Neural progenitor cell (in vitro differentiated cells): ENCODE measurements around the gene TRIM44. TPM values are rescaled to one million over a fixed set of nuclear protein-coding genes. Genes with fewer than 3 reads are reported as not detected.

Source experiments
- DNase-seq: peaks from one replicate; pipeline ENCODE4 v3.0.0-alpha.2; 2016; ENCODE audit warnings: low spot score
- H2AFZ ChIP-seq: fragments of 200-600 bp; sonication (generic); replicated peaks from 2 replicates; pipeline ENCODE4 v1.6.1; 2016; ENCODE audit warnings: antibody characterized with exemption
- H3F3A ChIP-seq: fragments of 200-600 bp; sonication (generic); 2 replicates; pipeline ENCODE4 v1.6.1; 2016; ENCODE audit warnings: antibody characterized with exemption, low read depth
- H3K27ac ChIP-seq: fragments of 200-600 bp; sonication (generic); 2 replicates; pipeline ENCODE4 v1.5.1; 2016; ENCODE audit warnings: mild to moderate bottlenecking
- H3K27me3 ChIP-seq: fragments of 200-600 bp; sonication (generic); 2 replicates; pipeline ENCODE4 v1.6.1; 2016; ENCODE audit warnings: mild to moderate bottlenecking, moderate library complexity
- H3K36me3 ChIP-seq: fragments of 200-600 bp; sonication (generic); 2 replicates; pipeline ENCODE4 v1.5.1; 2016
- H3K4me1 ChIP-seq: fragments of 200-600 bp; sonication (generic); 2 replicates; pipeline ENCODE4 v1.6.1; 2016; ENCODE audit warnings: mixed run types
- H3K4me2 ChIP-seq: fragments of 200-600 bp; sonication (generic); 2 replicates; pipeline ENCODE4 v1.6.1; 2016
- H3K4me3 ChIP-seq: fragments of 200-600 bp; sonication (generic); 2 replicates; pipeline ENCODE4 v1.5.1; 2016
- H3K79me2 ChIP-seq: fragments of 200-600 bp; sonication (generic); 2 replicates; pipeline ENCODE4 v1.6.1; 2016; ENCODE audit warnings: low read depth
- H3K9ac ChIP-seq: fragments of 200-600 bp; sonication (generic); 2 replicates; pipeline ENCODE4 v1.6.1; 2016
- H3K9me3 ChIP-seq: fragments of 200-600 bp; sonication (generic); 2 replicates; pipeline ENCODE4 v1.5.1; 2016; ENCODE audit warnings: low read depth
- H4K20me1 ChIP-seq: fragments of 200-600 bp; sonication (generic); 2 replicates; pipeline ENCODE4 v1.6.1; 2016; ENCODE audit warnings: low read depth
- H3K27ac Mint-ChIP-seq: 3 replicates; pipeline ENCODE4 v1.8.0; 2021; ENCODE audit warnings: mixed read lengths
- H3K27me3 Mint-ChIP-seq: 2 replicates; pipeline ENCODE4 v1.8.0; 2022; ENCODE audit warnings: low read depth, mild to moderate bottlenecking, inconsistent platforms, moderate library complexity, mixed read lengths; ENCODE audit not compliant: insufficient read depth
- H3K36me3 Mint-ChIP-seq: 3 replicates; pipeline ENCODE4 v1.8.0; 2021; ENCODE audit warnings: mixed read lengths
- H3K4me1 Mint-ChIP-seq: 3 replicates; pipeline ENCODE4 v1.8.0; 2021; ENCODE audit warnings: mixed read lengths
- H3K4me3 Mint-ChIP-seq: 3 replicates; pipeline ENCODE4 v1.8.0; 2021; ENCODE audit warnings: mild to moderate bottlenecking, moderate library complexity, mixed read lengths
- H3K9me3 Mint-ChIP-seq: 3 replicates; pipeline ENCODE4 v1.8.0; 2020; ENCODE audit warnings: mixed read lengths
- CTCF ChIP-seq: fragments of 200-600 bp; sonication (generic); IDR thresholded peaks from 2 replicates; pipeline ENCODE4 v1.5.1; 2017; ENCODE audit warnings: antibody characterized with exemption, mild to moderate bottlenecking
- EZH2 ChIP-seq: fragments of 200-600 bp; sonication (generic); IDR thresholded peaks from 2 replicates; pipeline ENCODE4 v1.6.1; 2017; ENCODE audit warnings: antibody characterized with exemption, mild to moderate bottlenecking, moderate library complexity
- EZH2phosphoT487 ChIP-seq: fragments of 200-600 bp; sonication (generic); IDR thresholded peaks from 2 replicates; pipeline ENCODE4 v1.6.1; 2017; ENCODE audit warnings: antibody characterized with exemption
- total RNA-seq: library from RNA; depleted of rRNA; stranded (reverse); fragments of >200 nt; gene quantifications from 2 replicates; pipeline ENCODE4 v1.2.3, GENCODE V29; 2015; ENCODE audit warnings: low replicate concordance

Gene TRIM44
- total RNA-seq, 1 donor from 2014 or later = 44.1 TPM

GRCh38 chr11:35617316-35617686 lies 45.3 kb upstream of the TRIM44 start:
- Histone ChIP-seq H3K27me3 (no peaks in the 10 kb centered on the region), H3K9me3 (no peaks in the 10 kb centered on the region), H3K79me2 (peaks cover 41% of the 10 kb centered on the region), H3F3A (peaks cover 63% of the 10 kb centered on the region), H2AFZ (no peak overlapping the region), H3K4me2 (peak overlapping the region; percentile 90), H3K9ac (no peak overlapping the region), H3K27ac (peak overlapping the region; percentile 92), H3K36me3 (no peaks in the 10 kb centered on the region), H3K4me1 (peaks cover 47% of the 10 kb centered on the region), H4K20me1 (peaks cover 36% of the 10 kb centered on the region), H3K4me3 (peak overlapping the region; percentile 73)
- no peaks in the 10 kb centered on the region for H3K9me3 Mint-ChIP-seq
- TF ChIP-seq EZH2phosphoT487 = no peak
- TF ChIP-seq CTCF = no peak
- no peak for TF ChIP-seq EZH2
- H3K27me3 Mint-ChIP-seq = peaks cover 12% of the 10 kb centered on the region
- peak overlapping the region; percentile 97 for H3K27ac Mint-ChIP-seq
- H3K36me3 Mint-ChIP-seq = peaks cover 12% of the 10 kb centered on the region
- peaks cover 51% of the 10 kb centered on the region for H3K4me1 Mint-ChIP-seq
- peak overlapping the region; percentile 91 for H3K4me3 Mint-ChIP-seq
- DNase-seq = no peak

- Histone ChIP-seq H3K4me2 (peak within 1 kb of the TSS; percentile 90), H3K36me3 (no peaks in the 10 kb centered on the region), H3K4me1 (peaks cover 52% of the 10 kb centered on the region), H3K4me3 (peak within 1 kb of the TSS; percentile 73), H2AFZ (peak within 1 kb of the TSS; percentile 78), H4K20me1 (peaks cover 42% of the 10 kb centered on the region), H3K27me3 (no peaks in the 10 kb centered on the region), H3F3A (peaks cover 69% of the 10 kb centered on the region), H3K9me3 (no peaks in the 10 kb centered on the region), H3K27ac (peak within 1 kb of the TSS; percentile 92), H3K79me2 (peaks cover 47% of the 10 kb centered on the region), H3K9ac (peak within 1 kb of the TSS; percentile 64)
- Mint-ChIP-seq H3K4me1 (peaks cover 56% of the 10 kb centered on the region), H3K27ac (peak within 1 kb of the TSS; percentile 97), H3K4me3 (peak within 1 kb of the TSS; percentile 93), H3K36me3 (peaks cover 14% of the 10 kb centered on the region), H3K9me3 (no peaks in the 10 kb centered on the region), H3K27me3 (peaks cover 12% of the 10 kb centered on the region)
- DNase-seq = peak; percentile 96
- no peak for TF ChIP-seq EZH2phosphoT487
- TF ChIP-seq CTCF = no peak
Measured at GRCh38 chr11:35617687-35618496, 44.7 kb upstream of the TRIM44 start, which contains the start of gene FJX1. Gene FJX1, plus strand, starts transcription at chr11:35618460. Its CDS starts 177 bp downstream, at chr11:35618637.

- Mint-ChIP-seq H3K27ac (no peak overlapping the region), H3K27me3 (peaks cover 12% of the 10 kb centered on the region), H3K9me3 (no peaks in the 10 kb centered on the region), H3K4me1 (peaks cover 57% of the 10 kb centered on the region), H3K36me3 (peaks cover 15% of the 10 kb centered on the region), H3K4me3 (peak overlapping the region; percentile 93)
- no peak overlapping the region for H2AFZ ChIP-seq
- H3K4me1 ChIP-seq = peaks cover 52% of the 10 kb centered on the region
- peak overlapping the region; percentile 64 for H3K9ac ChIP-seq
- no peaks in the 10 kb centered on the region for H3K36me3 ChIP-seq
- no peaks in the 10 kb centered on the region for H3K9me3 ChIP-seq
- peaks cover 76% of the 10 kb centered on the region for H3F3A ChIP-seq
- H4K20me1 ChIP-seq = peaks cover 49% of the 10 kb centered on the region
- H3K79me2 ChIP-seq = peaks cover 47% of the 10 kb centered on the region
- peak overlapping the region; percentile 90 for H3K4me2 ChIP-seq
- TF ChIP-seq CTCF = peak; percentile 16
- TF ChIP-seq EZH2 = no peak
- TF ChIP-seq EZH2phosphoT487 = no peak
- DNase-seq = peak; percentile 72
- H3K4me3 ChIP-seq = peak overlapping the region; percentile 73
- peak overlapping the region; percentile 92 for H3K27ac ChIP-seq
- H3K27me3 ChIP-seq = no peaks in the 10 kb centered on the region
Measured at GRCh38 chr11:35618497-35619115, 44.0 kb upstream of the TRIM44 start.
